K562 (cell line): Measurements from ENCODE around the gene TEX51. TPM values are rescaled to one million over a fixed set of nuclear protein-coding genes. Genes with fewer than 3 reads are reported as not detected.
A peak's percentile ranks its signal among the peaks of the same experiment; 100 is the strongest.

ENCODE experiments used
- ATAC-seq: fragments of 200-7000 bp; cut with Tn5 transposase; 3 replicates; pipeline ENCODE4 v1.9.1; 2020; ENCODE audit warnings: moderate library complexity
- BruUV-seq: library from RNA; stranded (reverse); fragments of 400-500 nt; replicated peaks from 2 replicates; lab custom pipeline; 2021; lab: Mats Ljungman, UMichigan
- CTCF ChIA-PET: fragments of 300-600 bp; formaldehyde crosslinking; extraction: SDS; loops from one replicate; lab custom pipeline; 2021; ENCODE audit warnings: low intra/inter-chr PET ratio; lab: Yijun Ruan, JAX
- POLR2A ChIA-PET: fragments of 300-600, 350-650 bp; sonication (Branson Sonifier 250); formaldehyde crosslinking; extraction: SDS; loops from one replicate; lab custom pipeline; 2021; ENCODE audit warnings: antibody characterized with exemption, inconsistent platforms; lab: Yijun Ruan, JAX
- DNase-seq, 4 experiments: peaks; one replicate each; pipeline versions ENCODE4 v3.0.0 to v3.0.0-alpha.2; 2011 to 2018; ENCODE audit warnings: low spot score in 3 of 4, mixed read lengths in 3 of 4; ENCODE audit errors: extremely low read depth in 1 of 4
- FAIRE-seq: peaks from 2 replicates; lab custom pipeline; 2011; peaks lifted over from hg19 to GRCh38; lab: Jason Lieb, UNC
- H2AFZ ChIP-seq: 2 replicates; pipeline ENCODE4 v1.6.0; 2011; ENCODE audit warnings: low read depth, low read length, control low read depth, inconsistent platforms
- H3K27ac ChIP-seq: fragments of 200-600 bp; 3 replicates; pipeline ENCODE4 v1.8.0; 2011; ENCODE audit warnings: low read depth, mild to moderate bottlenecking, control low read depth, inconsistent platforms, low read length, moderate library complexity, mixed read lengths; ENCODE audit errors: extremely low read depth
- H3K27me3 ChIP-seq, 2 experiments: fragments of 300-600 bp in 1 of 2; 2 replicates in 1 of 2; 3 replicates in 1 of 2; pipeline versions ENCODE4 v1.6.0 to v1.8.0; 2011; ENCODE audit warnings: inconsistent platforms in 2 of 2, low read length in 2 of 2, mild to moderate bottlenecking in 1 of 2, mixed read lengths in 1 of 2, moderate library complexity in 1 of 2; ENCODE audit not compliant: control insufficient read depth in 2 of 2, insufficient read depth in 2 of 2
- H3K36me3 ChIP-seq: fragments of 300-600 bp; 3 replicates; pipeline ENCODE4 v1.8.0; 2011; ENCODE audit warnings: mild to moderate bottlenecking, low read length, inconsistent platforms; ENCODE audit not compliant: control insufficient read depth, insufficient read depth
- H3K4me1 ChIP-seq, 2 experiments: fragments of 200-600 bp in 1 of 2; replicated peaks in 1 of 2; 2 replicates in 1 of 2; 3 replicates in 1 of 2; pipeline versions ENCODE4 v1.5.1 to v1.8.0; 2011; ENCODE audit warnings: inconsistent platforms in 2 of 2, low read length in 2 of 2, mild to moderate bottlenecking in 1 of 2, mixed read lengths in 1 of 2, moderate library complexity in 1 of 2; ENCODE audit not compliant: control insufficient read depth in 2 of 2, insufficient read depth in 2 of 2
- H3K4me2 ChIP-seq: 2 replicates; pipeline ENCODE4 v1.6.1; 2011; ENCODE audit warnings: low read length, control low read depth, inconsistent platforms, mixed read lengths; ENCODE audit not compliant: insufficient read depth
- H3K4me3 ChIP-seq: fragments of 200-600 bp; sonication (generic), shearing (Covaris generic); 2 replicates; pipeline ENCODE4 v1.5.1; 2016; ENCODE audit warnings: control low read depth, inconsistent platforms
- H3K79me2 ChIP-seq: fragments of 200-600 bp; 3 replicates; pipeline ENCODE4 v1.8.0; 2011; ENCODE audit warnings: low read length, inconsistent platforms; ENCODE audit not compliant: control insufficient read depth, insufficient read depth
- H3K9ac ChIP-seq, 2 experiments: 2 replicates each; pipeline versions ENCODE4 v1.6.0 to v1.6.1; 2011; ENCODE audit warnings: low read depth in 2 of 2, low read length in 2 of 2, control low read depth in 1 of 2, inconsistent platforms in 1 of 2, mild to moderate bottlenecking in 1 of 2, mixed read lengths in 1 of 2; ENCODE audit not compliant: insufficient read depth in 1 of 2
- H3K9me1 ChIP-seq: one replicate; pipeline ENCODE4 v1.6.0; 2011; ENCODE audit warnings: inconsistent platforms, mild to moderate bottlenecking, low read length, moderate library complexity; ENCODE audit not compliant: control insufficient read depth, insufficient read depth
- H3K9me3 ChIP-seq: replicated peaks from 2 replicates; pipeline ENCODE4 v1.5.1; 2011; ENCODE audit warnings: low read depth, low read length, inconsistent platforms; ENCODE audit not compliant: control insufficient read depth, insufficient read depth
- H4K20me1 ChIP-seq: replicated peaks from 2 replicates; pipeline ENCODE4 v1.6.1; 2011; ENCODE audit warnings: low read length, inconsistent platforms, mixed read lengths; ENCODE audit not compliant: control insufficient read depth, insufficient read depth
- CBFA2T3 ChIP-seq: fragments of 450-650 bp; IDR thresholded peaks from 2 replicates; pipeline ENCODE4 v1.6.1; 2017
- CHD1 ChIP-seq: fragments of 200-600 bp; sonication (generic); IDR thresholded peaks from one replicate; pipeline ENCODE4 v1.6.1; 2012; ENCODE audit warnings: mild to moderate bottlenecking, moderate library complexity, low read length, inconsistent platforms
- ESRRB ChIP-seq: fragments of 250-450 bp; sonication (Bioruptor Pico); IDR thresholded peaks from 2 replicates; pipeline ENCODE4 v1.5.0; 2020; ENCODE audit warnings: mild to moderate bottlenecking, moderate library complexity, borderline replicate concordance
- GATAD2B ChIP-seq: fragments of 450-650 bp; IDR thresholded peaks from 2 replicates; pipeline ENCODE4 v1.6.1; 2017; ENCODE audit warnings: mild to moderate bottlenecking, borderline replicate concordance
- NFE2L1 ChIP-seq: fragments of 450-650 bp; IDR thresholded peaks from 2 replicates; pipeline ENCODE4 v1.6.1; 2016; ENCODE audit warnings: missing genetic modification characterization, low read depth, mild to moderate bottlenecking, missing compliant biosample characterization, moderate library complexity, borderline replicate concordance
- RAD21 ChIP-seq, 2 experiments: fragments of 250-450 bp in 1 of 2; fragments of 450-650 bp in 1 of 2; sonication (Bioruptor Pico) in 1 of 2; formaldehyde crosslinking in 1 of 2; IDR thresholded peaks in 1 of 2; conservative IDR thresholded peaks in 1 of 2; 2 replicates each; pipeline versions ENCODE4 v1.4.0 to v1.8.0; 2020 to 2022; ENCODE audit warnings: mild to moderate bottlenecking in 2 of 2, moderate library complexity in 1 of 2
- RBFOX2 ChIP-seq: fragments of 200-400 bp; formaldehyde crosslinking; IDR thresholded peaks from 2 replicates; pipeline ENCODE4 v1.6.1; 2017; ENCODE audit warnings: low read depth, mild to moderate bottlenecking, low read length, moderate library complexity
- RCOR1 ChIP-seq, 2 experiments: IDR thresholded peaks; 2 replicates each; pipeline ENCODE4 v1.6.1; 2012; ENCODE audit warnings: low read depth in 2 of 2, low read length in 2 of 2, borderline replicate concordance in 1 of 2, improper control_type of control experiment in 1 of 2
- RHOXF2B ChIP-seq: fragments of 250-450 bp; sonication (Bioruptor Pico); conservative IDR thresholded peaks from 2 replicates; pipeline ENCODE4 v1.5.1; 2021
- SMARCE1 ChIP-seq: fragments of 450-650 bp; IDR thresholded peaks from 2 replicates; pipeline ENCODE4 v1.7.1; 2016; ENCODE audit warnings: mild to moderate bottlenecking
- SRSF3 ChIP-seq: fragments of 200-400 bp; formaldehyde crosslinking; IDR thresholded peaks from 2 replicates; pipeline ENCODE4 v1.6.1; 2016; ENCODE audit warnings: mild to moderate bottlenecking, low read length, moderate library complexity; ENCODE audit not compliant: insufficient read depth
- ZFP36 ChIP-seq: fragments of 150-350 bp; IDR thresholded peaks from 2 replicates; pipeline ENCODE4 v1.6.1; 2018; ENCODE audit warnings: low read length, low read depth; ENCODE audit not compliant: partially characterized antibody
- ZNF121 ChIP-seq: sonication (generic); formaldehyde crosslinking; conservative IDR thresholded peaks from 2 replicates; pipeline ENCODE4 v1.8.0; 2022; ENCODE audit warnings: missing genetic modification reagents
- WGBS: fragments of 100-300 bp; shearing (Covaris generic); methylation state at CpG from one replicate; pipeline ENCODE4 v1.1.6; 2016; ENCODE audit warnings: low coverage, mixed read lengths; ENCODE audit not compliant: insufficient coverage; ENCODE audit errors: missing lambda C conversion rate; 5-methylcytosine and 5-hydroxymethylcytosine counted together
- in situ Hi-C: fragments of 300-500 bp; cut with MboI; formaldehyde crosslinking; loops from 4 replicates; pipeline ENCODE4 v1.15.0; 2018; ENCODE audit warnings: inconsistent platforms, mixed read lengths
- intact Hi-C: fragments of 100-400 bp; cut with micrococcal nuclease; formaldehyde crosslinking; loops from 2 replicates; pipeline ENCODE4 v1.14.2; 2022
- polyA plus RNA-seq, 8 experiments: library from polyadenylated mRNA; depleted of rRNA in 4 of 8; stranded (reverse) in 5 of 8; unstranded in 3 of 8; fragments of >200 nt; fragmentation: Nextera tagmentation in 2 of 8; fragmentation: Illumina TruSeq in 1 of 8; extraction: Ambion mirVana in 2 of 8; extraction: Trizol in 1 of 8; gene quantifications; 2 replicates each; pipeline versions ENCODE4 v1.2.1 to v1.2.3, GENCODE V29; 2011 to 2014; ENCODE audit warnings: inconsistent platforms in 1 of 8, missing spikeins in 1 of 8
- total RNA-seq, 7 experiments: library from RNA; depleted of rRNA in 6 of 7; stranded (reverse); fragments of >200 nt in 6 of 7; fragmentation: Illumina TruSeq in 2 of 7; extraction: Trizol in 2 of 7; gene quantifications; 2 replicates each; pipeline versions ENCODE4 v1.2.1 to v1.2.3, GENCODE V29; 2011 to 2021; ENCODE audit warnings: low replicate concordance in 1 of 7
- TF ChIP-seq, protein P1 (sequence below), 3 experiments: IDR thresholded peaks in 2 of 3; conservative IDR thresholded peaks in 1 of 3; 2 replicates each; pipeline ENCODE4 v1.5.1; 2011 to 2012; ENCODE audit warnings: low read length in 3 of 3, mild to moderate bottlenecking in 3 of 3, control low read depth in 2 of 3, improper control_type of control experiment in 1 of 3, inconsistent platforms in 1 of 3, low read depth in 1 of 3, mixed read lengths in 1 of 3, moderate library complexity in 1 of 3; ENCODE audit not compliant: insufficient read depth in 2 of 3
- TF ChIP-seq, protein P2 (sequence below): sonication (generic); formaldehyde crosslinking; IDR thresholded peaks from 2 replicates; pipeline ENCODE4 v1.8.1; 2023; ENCODE audit warnings: mild to moderate bottlenecking, missing genetic modification reagents
- TF ChIP-seq, protein P3 (sequence below): fragments of 250-450 bp; sonication (Bioruptor Pico); IDR thresholded peaks from 2 replicates; pipeline ENCODE4 v1.4.0; 2020

TEX51 gene
- total and polyA plus RNA-seq, 9 of the 15 experiments (the other 6 are each of a cell fraction or from before 2014, with no cell fraction given) = not detected

DNA sequence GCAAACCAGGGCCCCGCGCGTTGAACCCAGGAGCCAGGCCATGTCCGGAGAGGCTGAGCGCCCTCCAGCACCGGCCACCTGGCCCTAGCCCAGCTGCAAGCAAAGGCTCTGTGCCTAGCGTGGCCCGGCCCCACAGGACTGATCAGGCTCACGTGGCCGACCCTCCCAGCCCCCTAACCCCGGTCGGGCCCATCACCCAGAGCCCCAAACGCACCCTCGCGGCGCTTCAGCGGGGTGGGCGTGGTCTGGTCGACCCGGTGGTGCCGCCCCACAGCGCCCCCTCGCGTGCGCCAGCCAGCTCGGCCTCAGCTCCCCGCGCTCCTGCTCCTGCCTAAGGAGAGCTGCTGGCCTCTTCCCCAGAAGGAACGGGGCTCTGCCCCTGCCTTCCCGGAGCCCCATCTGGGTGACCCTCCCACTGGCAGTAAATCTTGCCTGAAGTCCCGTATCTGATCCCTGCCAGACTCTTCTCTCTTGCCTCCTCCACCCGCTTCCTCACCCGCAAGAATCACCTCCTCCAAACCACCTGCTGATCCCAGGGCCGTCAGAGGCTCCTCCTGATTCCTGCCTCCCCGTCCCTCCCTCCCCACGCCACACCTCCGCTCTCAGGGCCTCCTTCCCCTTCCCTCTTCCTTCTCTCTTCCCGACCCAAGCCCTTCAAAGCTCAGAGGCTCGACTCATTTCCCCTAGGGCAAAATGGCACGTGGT, 12.3 kb upstream of the TEX51 start (continued):
- no peak for TF ChIP-seq NFE2L1 (tag)
- peak; percentile 28 to 57 for TF ChIP-seq RAD21 (CRISPR knock-in tag; conservative IDR thresholded peaks at IDR 0.05 in 1 of 2, IDR thresholded peaks at IDR 0.05 in 1 of 2)
- no peak for TF ChIP-seq CHD1
- TF ChIP-seq SMARCE1 = 0 out of 2 replicates have a peak, but pooled peaks have one; percentile 23
- 0 out of 4 replicates have a peak, but pooled peaks of 1 of the 2 experiments have one; percentile 3 for TF ChIP-seq RCOR1 (IDR thresholded peaks at IDR 0.05; ENCODE audit: borderline replicate concordance in 1 of 2, low read depth in 2 of 2, low read length in 2 of 2)
- peak; percentile 30 for TF ChIP-seq CBFA2T3
- peak; percentile 8 for TF ChIP-seq ZFP36
- TF ChIP-seq, protein P1, sequence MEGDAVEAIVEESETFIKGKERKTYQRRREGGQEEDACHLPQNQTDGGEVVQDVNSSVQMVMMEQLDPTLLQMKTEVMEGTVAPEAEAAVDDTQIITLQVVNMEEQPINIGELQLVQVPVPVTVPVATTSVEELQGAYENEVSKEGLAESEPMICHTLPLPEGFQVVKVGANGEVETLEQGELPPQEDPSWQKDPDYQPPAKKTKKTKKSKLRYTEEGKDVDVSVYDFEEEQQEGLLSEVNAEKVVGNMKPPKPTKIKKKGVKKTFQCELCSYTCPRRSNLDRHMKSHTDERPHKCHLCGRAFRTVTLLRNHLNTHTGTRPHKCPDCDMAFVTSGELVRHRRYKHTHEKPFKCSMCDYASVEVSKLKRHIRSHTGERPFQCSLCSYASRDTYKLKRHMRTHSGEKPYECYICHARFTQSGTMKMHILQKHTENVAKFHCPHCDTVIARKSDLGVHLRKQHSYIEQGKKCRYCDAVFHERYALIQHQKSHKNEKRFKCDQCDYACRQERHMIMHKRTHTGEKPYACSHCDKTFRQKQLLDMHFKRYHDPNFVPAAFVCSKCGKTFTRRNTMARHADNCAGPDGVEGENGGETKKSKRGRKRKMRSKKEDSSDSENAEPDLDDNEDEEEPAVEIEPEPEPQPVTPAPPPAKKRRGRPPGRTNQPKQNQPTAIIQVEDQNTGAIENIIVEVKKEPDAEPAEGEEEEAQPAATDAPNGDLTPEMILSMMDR (IDR thresholded peaks at IDR 0.05 in 2 of 3, conservative IDR thresholded peaks at IDR 0.05 in 1 of 3; ENCODE audit: insufficient read depth in 2 of 3, low read depth in 1 of 3, low read length in 3 of 3) = peak; percentile 68 to 84 (median 81)

DNA sequence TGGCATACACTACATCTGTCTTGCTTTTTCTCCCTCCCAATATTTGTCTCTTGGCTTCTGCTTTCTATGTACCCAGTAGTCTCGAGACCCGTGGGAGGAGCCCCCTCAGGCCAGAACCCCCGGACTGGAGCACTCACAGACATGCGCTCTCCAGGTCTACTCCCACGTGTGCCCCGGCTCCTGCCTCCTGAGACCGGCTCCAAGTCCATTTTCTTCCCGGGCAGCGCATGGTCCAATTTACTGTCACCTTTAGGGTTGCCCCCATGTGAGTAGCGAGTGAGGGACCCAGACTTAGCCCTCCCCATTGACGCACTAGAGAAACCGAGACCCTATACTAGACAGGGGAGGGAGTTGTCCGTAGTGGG, 11.8 kb upstream of the TEX51 start:
- H3K9me3 ChIP-seq = no peaks in the 10 kb centered on the region
- DNase-seq = no peak
- H3K79me2 ChIP-seq = no peaks in the 10 kb centered on the region
- peaks cover 7 to 60% of the 10 kb centered on the region in 2 experiments; a peak in 4 of 5 replicates for H3K27me3 ChIP-seq
- BruUV-seq = no TSS peak
- H3K9me1 ChIP-seq = peaks cover 4% of the 10 kb centered on the region
- no peaks in the 10 kb centered on the region for H4K20me1 ChIP-seq
- H3K36me3 ChIP-seq = no peaks in the 10 kb centered on the region
- WGBS = 3% methylated on average over 13 of the region's 13 CpGs
- ChIA-PET CTCF (no interaction called here), POLR2A (no interaction called here)
- no peak for FAIRE-seq
- no peak overlapping the region for H3K27ac ChIP-seq
- H3K4me1 ChIP-seq = peaks cover 0 to 10% of the 10 kb centered on the region in 2 experiments; a peak in 2 of 5 replicates
- intact Hi-C loops (loop anchor here (5.0 kb wide), 1 partner anchor 85 kb away; no protein-coding TSS in a partner anchor), in situ Hi-C loops (no loop called here)
- no peak overlapping the region for H3K9ac ChIP-seq
- no peak overlapping the region for H3K4me2 ChIP-seq
- no peak overlapping the region for H3K4me3 ChIP-seq
- H2AFZ ChIP-seq = no peak overlapping the region
- ATAC-seq = no peak
- no peak for TF ChIP-seq RHOXF2B
- TF ChIP-seq, protein P2, sequence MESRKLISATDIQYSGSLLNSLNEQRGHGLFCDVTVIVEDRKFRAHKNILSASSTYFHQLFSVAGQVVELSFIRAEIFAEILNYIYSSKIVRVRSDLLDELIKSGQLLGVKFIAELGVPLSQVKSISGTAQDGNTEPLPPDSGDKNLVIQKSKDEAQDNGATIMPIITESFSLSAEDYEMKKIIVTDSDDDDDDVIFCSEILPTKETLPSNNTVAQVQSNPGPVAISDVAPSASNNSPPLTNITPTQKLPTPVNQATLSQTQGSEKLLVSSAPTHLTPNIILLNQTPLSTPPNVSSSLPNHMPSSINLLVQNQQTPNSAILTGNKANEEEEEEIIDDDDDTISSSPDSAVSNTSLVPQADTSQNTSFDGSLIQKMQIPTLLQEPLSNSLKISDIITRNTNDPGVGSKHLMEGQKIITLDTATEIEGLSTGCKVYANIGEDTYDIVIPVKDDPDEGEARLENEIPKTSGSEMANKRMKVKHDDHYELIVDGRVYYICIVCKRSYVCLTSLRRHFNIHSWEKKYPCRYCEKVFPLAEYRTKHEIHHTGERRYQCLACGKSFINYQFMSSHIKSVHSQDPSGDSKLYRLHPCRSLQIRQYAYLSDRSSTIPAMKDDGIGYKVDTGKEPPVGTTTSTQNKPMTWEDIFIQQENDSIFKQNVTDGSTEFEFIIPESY (CRISPR knock-in tag) = no peak
- TF ChIP-seq ESRRB = no peak
- no peak for TF ChIP-seq GATAD2B
- TF ChIP-seq ZNF121 (CRISPR knock-in tag) = no peak
- TF ChIP-seq, protein P3, sequence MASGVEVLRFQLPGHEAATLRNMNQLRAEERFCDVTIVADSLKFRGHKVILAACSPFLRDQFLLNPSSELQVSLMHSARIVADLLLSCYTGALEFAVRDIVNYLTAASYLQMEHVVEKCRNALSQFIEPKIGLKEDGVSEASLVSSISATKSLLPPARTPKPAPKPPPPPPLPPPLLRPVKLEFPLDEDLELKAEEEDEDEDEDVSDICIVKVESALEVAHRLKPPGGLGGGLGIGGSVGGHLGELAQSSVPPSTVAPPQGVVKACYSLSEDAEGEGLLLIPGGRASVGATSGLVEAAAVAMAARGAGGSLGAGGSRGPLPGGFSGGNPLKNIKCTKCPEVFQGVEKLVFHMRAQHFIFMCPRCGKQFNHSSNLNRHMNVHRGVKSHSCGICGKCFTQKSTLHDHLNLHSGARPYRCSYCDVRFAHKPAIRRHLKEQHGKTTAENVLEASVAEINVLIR (CRISPR knock-in tag) = no peak
- no peak for TF ChIP-seq SRSF3
- no peak for TF ChIP-seq RBFOX2
